GM19467 (cell line): ENCODE data around the gene PINLYP.

ENCODE experiments used
- ATAC-seq: cut with Tn5 transposase; IDR thresholded peaks from one replicate; pipeline ENCODE4 v1.9.1; 2021; ENCODE audit warnings: mild to moderate bottlenecking, moderate library complexity; ENCODE audit not compliant: unreplicated experiment

The PINLYP gene

DNA sequence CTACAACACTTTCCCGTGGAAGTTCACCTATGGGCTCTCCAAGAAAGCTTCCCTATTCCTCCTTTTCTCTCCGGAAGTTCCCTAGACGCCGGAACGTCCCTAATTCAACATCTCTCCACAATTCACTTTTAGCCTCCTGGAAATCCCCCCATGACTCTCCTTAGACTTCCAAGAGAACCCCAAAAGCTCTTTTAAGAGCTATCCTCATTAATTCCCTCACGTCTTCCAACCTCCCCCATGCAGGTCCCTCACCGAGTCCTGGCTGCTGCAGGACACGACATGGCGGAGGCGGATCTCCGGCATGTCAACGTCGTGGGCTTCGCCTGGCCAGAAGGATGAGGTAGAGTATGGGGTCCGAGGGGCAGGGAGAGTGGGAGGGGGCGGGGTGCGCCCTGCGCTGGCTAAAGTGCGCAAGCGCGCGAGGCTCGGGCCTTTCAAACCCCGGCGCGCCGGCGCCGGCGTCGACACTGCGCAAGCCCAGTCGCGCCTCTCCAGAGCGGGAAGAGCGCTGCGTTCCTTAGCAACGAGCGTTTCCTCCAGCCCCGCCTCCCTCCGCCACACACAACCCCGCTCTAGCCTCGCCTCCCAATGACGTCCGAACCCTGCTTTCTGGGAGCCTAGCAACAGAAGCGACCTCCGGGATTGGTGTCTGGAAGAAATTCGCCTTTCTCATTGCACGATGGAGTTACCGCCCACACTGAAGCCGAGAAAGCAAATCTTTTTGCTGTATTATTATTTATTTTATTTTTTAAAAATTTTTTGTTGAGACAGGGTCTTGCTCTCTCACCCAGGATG, at the start of gene PINLYP, which contains the start of gene XRCC1:
PINLYP (plus strand) TSS at position 646 of the 795 bp plus-strand sequence. CDS start 1,391 bp downstream, outside the sequence.
XRCC1 (minus strand) TSS at position 372 of the 795 bp plus-strand sequence; CDS start at position 303, 69 bp downstream.
- ATAC-seq = peak; percentile 99

DNA sequence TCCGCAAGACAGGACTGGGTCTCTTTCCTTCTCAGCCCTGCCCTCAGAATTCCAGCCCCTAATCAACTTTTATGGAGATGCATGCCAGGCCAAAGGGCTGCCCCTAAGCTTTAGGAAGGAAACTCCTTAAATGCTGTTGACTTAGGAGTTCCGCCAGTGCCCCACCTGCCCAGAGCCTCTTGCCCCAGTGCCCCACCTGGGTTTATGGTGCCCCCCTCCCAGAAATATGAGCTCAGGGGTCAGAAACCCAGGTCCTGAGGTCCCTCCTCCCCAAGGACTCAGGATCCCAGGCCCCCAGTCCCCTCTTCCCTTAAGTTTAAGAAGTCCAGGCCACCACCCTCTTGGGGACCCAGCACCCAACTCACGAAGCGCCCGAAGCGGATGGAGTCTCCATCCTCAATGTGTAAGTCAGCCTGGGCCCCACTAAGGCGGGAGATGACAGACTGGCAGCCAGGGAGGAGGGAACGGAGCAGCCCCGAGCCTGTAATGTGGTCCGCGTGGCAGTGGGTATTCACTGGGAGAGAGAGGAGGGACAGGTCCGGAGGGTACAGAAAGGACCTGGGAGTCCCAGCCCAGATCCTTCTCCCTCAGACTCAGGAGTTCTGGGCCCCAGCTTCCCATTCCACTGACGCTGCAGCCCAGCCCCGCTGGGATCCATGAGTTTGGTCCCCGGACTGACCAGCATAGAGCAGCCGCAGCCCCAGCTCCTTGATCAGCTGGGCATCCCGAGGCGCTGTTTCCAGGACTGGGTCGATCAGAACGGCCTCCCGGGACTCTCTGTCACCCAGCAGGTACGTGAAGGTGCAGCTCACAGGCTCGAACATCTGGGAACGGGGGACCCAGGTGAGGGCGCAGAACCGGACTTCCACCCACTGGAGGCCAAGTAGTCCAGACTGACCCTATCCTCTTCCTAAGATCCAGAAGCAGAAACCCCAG, 49.5 kb upstream of the PINLYP start:
- no peak for ATAC-seq

DNA sequence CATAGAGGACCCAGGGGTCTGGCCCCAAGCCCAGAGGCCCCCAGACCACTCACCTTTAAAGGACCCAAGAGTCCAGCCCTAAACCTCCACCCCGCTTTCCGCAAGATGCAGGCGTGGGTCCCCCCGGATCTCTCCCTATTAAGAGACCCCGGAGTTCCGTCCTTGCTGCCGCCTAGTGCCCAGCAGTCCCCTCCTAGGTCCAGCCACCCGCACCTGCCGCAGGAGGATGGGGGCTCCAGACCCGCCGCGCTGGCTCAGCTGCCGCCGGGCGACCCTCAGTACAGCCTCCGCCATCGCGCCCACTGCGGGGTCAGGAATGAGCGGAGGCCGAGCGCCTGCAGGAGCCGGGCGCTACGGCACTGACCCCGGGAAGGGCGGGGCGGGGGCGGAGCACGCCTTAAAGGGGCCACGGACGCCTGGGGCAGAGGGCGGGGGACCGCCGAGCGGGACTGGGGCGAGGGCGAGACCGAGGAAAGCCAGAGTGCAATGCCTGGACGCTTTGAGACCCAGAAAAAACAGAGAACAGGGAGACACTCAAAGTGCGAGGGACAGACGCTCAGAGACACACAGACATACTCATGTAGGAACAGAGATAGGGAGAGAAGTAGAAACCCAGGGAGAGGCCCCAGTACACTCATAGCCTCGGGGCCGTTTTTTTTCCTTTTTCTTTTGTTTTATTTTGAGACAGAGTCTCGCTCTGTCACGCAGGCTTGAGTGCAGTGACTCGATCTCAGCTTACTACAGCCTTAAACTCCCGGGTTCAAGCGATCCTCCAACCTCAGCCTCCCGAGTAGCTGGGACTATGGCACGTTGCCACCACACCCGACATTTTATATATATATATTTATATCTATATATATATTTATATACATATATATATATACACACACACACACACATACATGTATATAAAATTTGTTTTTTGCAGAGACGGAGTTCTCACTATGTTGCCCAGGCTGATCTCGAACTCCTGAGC, 48.4 kb upstream of the PINLYP start, which contains the start of gene ETHE1:
ETHE1 (minus strand) TSS at position 318 of the 976 bp plus-strand sequence; CDS start at position 294, 24 bp downstream.
- ATAC-seq = peak; percentile 50

DNA sequence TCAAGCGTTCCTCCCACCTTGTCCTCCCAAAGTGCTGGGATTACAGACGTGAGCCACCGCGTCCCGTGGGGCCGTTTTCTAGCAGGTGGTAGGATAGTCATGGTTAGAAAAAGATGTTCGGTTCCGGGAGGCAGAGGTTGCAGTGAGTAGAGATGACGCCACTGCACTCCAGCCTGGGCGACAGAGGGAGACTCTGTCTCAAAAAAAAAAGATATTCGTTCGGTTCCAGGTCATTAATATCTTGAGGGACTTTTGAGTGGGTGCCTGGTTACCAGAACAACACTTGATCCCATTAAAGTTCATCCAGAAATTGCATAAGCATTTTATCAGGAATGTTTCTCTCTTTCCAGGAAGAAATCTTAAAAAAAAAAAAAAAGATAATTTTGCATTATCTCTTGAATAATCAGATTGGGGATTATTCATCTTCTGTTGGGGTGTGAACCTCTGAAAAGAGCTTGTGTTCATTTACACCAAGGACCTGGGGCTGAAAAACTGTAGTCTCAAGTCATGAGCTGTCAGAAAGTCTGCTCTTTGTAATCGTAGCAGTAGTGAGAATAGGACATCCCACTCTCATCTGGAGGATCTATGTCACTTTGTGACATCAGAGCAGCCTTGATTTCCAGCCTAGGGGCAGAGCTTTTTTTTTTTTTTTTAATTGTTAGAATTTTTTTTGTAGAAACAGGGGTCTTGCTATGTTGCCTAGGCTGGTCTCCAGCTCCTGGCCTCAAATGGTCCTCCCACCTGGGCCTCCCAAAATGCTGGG, 47.6 kb upstream of the PINLYP start:
- ATAC-seq = no peak

DNA sequence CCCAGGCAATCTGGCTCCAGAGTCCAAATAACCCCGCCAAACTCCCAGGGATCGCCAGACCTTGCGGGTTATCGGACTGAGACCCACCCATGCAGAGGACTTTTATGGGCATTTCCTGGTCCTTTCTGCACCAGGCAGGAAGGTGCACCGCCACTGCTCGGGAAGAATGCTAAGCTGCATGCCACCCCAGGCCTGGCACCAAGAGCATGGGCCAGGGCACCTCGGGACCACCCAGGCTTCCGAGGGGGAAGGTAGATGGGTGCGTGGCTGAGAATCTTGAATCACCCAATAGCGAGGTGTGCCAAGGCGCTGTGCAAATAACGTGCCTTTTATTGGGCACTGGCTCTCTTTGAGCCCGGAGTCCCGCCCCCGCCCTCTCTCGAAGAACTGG, 43.0 kb upstream of the PINLYP start:
- ATAC-seq = no peak

DNA sequence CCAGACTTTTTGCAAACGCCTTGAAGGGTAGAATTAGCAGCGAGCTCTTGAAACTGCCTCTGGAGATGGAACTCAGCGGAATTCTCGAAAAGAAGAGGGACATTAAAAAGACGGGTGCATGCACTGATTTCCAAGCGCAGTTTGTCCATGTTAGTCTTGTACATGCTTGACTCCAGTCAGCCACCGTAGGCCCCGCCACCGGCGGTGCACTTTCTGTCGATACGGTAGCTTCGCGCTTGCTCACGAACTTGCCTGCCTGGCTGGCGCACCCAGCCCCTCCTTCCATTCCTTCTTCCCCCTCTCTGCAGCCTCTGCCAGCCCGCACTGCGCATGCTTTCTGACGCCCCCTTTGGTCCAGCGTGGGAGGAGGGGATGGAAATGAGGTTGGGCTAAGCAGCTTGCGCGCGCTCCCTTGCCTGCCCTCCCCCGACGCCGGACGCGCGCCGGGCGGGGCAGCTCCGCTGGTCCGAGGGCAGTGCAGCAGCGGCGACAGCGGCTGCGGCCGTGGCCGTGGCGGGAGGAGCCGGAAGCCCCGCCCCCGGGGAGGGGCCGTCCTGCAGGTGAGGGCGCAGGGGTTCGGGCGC, 42.5 kb upstream of the PINLYP start, which contains the start of gene ZNF575:
ZNF575 (plus strand) TSS at position 227 of the 584 bp plus-strand sequence. CDS start 1,235 bp downstream, outside the sequence.
- peak; percentile 49 for ATAC-seq

DNA sequence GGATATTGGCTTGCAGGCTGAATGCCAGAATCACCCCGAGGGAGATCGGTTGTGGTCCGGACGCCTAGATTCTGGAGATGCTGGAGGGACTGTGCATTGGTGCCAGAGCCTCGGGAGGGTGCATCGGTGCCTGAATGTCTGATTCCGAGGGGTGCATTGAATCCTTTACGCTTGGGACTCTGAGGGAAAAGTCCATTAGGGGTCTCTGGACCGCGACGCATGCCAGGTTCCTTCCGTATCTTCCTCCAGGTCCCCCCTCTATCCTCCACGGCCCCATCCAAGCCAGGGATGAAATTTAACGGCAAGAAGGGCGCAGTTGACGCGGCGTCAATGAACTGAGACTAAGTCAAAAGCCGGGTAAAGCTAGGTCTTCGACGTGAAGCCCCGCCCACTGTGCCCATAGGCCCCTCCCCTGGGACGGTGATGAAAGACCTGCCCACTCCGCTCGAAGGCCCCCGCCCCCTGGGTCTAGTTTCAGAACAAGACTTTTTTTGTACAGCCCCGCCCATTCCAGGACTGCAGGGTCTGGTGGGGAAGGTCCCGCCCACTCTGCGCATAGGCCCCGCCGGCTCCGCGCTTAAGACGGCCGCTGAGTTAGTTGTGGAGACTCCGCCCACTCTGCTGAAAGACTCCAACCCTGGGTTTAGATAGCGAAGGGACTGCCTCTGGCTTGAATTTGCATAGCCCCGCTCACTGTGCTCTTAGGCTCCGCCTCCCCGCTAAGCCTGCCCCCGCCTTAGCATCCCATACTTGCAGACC, 41.9 kb upstream of the PINLYP start:
- ATAC-seq = peak; percentile 52

DNA sequence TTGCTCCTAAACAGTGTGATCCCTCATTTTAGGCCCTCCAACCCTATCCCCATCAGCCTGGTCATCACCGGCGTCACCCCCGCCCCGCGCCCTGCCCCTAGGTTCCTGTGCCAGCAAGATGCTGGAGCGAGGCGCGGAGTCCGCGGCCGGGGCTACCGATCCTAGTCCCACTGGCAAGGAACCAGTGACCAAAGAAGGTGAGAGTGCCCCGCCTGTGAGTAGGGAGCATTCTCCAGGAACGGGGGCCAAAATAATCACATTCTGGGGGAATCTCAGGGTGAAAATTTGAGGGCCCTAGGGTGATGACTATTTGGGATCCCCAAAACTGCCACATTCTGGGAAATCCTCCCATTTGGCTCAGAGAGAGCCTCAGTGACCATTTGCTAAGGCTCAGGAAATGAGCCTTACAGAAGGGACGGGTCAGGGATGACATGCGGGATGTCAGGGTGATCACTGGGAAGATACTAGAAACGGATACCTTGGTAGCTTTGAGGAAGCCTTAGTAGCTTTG, 41.2 kb upstream of the PINLYP start:
- ATAC-seq = no peak

DNA sequence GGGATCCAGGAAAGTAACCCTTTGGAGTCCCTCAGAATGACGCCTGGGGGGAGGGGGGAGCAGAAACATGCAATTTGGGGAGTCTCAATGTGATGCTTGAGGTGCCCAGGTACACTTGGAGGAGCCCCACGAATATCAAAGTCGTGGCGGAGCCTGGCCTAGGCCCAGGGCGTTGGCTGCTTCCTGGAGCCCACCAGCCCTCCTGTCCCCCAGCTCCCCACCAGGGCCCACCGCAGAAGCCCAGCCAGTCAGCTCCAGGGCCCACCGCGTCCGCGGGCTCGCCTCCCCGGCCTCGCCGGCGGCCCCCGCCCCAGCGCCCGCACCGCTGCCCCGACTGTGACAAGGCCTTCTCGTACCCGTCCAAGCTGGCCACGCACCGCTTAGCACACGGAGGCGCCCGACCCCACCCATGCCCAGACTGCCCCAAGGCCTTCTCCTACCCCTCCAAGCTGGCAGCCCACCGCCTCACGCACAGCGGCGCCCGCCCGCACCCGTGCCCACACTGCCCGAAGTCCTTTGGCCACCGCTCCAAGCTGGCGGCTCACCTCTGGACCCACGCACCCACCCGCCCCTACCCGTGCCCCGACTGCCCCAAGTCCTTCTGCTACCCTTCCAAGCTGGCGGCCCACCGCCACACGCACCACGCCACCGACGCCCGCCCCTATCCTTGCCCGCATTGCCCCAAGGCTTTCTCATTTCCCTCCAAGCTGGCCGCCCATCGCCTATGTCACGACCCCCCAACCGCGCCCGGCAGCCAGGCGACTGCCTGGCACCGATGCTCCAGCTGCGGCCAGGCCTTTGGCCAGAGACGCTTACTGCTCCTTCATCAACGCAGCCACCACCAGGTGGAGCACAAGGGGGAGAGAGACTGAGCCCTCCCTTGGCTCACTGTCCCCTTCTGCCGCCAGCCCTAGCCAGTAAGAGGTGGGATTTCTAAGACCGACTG, 40.5 kb upstream of the PINLYP start:
- no peak for ATAC-seq

DNA sequence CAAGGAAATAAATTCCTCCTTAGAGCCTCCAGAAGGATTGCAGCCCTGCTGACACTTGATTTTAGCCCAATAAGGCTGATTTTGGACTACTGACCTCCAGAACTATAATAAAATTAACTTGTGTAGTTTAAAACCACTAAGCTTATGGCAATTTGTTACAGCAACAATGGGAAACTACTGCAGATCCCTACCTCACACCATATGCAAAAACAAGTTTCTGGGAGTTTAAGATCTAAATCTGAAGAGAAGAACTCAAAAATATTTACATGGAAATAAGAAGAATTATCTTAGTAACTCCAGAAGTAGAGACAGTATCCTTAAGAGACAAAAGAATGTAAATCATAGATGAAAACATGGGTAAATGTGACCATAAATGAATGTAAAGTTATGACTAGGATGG, 36.7 kb upstream of the PINLYP start:
- ATAC-seq = no peak

DNA sequence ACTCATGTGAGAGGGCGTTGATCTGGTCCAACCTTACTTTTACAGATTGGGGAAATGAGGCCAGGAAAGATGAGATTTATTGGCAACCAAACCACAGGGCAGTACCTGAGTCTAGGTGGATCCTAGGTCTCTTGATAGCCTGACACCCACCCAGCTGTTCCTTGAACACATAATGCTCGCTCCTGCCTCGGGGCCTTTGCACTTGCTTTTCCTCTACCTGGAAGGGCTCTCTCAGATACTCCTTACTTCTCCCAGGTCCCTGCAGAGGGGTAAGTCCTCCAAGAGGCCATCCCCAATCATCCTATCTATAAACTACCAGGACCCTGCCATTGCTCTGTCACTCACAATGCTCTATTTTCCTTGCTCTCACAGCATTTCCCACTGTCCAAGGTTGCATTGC, 35.2 kb upstream of the PINLYP start:
- no peak for ATAC-seq

DNA sequence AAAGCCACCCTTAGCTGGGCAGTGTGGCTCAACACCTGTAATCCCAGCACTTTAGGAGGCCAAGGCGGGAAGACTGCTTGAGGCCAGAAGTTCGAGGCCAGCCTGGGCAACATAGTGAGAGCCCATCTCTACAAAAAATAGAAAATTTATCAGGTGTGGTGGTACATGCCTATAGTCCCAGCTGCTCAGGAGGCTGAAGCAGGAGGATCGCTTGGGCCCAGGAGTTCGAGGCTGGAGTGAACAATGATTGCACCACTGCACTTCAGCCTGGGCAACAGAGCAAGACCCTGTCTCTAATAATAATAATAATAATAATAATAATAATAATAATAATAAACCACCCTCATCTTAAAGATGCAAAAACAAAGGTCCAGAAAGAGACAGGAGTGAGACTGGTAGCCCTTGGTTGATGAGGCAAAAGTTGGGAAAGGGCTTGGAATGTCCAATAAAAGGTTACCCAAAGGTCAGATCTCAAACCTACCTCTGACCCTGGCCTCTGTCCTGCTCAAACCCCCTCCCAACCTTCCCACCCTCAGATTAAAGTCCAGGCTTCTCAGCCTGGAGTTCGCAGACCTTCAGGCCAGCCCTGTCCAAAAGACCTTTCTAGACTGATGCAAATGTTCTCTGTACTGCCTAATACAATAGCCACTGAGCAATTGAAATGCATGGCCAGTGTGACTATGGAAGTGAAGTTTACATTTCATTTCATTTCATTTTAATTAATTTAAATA, 33.5 kb upstream of the PINLYP start:
- no peak for ATAC-seq

DNA sequence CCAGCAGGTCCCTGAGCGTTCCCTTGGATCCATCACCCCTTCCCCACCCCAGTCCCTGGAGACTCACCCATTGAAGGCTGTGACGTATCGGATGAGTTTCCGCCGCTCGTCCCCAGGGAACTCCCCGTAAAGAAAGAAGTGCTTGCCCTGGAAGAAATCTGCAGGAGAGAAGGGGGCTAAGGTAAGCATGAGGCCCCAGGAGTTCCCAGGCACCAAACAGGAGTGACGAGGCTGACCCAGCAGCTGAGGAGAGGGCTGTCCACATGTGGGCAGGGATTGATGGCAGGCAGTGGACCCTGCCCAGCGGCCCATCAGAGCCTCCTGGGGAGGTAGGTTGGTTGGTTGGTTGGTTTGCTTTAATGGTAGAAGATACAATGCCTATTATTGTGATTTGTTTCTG, 31.5 kb upstream of the PINLYP start:
- no peak for ATAC-seq

DNA sequence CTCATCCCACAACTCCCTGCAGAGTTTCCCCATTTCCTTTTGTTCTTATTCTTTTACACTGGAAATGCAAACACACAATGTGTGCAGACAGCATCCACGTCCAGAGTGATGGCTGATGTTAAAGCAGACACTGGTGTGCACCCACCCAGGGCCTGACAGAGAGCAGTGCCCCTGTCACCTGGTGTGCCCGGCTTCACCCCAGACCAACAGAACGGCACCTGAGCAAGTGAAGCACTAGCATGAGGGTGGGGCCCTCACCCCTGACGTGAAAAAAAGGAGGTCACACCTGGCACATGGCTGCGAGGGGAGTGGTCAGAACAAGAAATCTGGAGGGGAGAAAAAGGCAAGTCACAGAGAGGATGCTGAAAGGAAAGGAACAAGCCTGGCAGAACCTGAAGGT, 30.3 kb upstream of the PINLYP start:
- ATAC-seq = no peak

DNA sequence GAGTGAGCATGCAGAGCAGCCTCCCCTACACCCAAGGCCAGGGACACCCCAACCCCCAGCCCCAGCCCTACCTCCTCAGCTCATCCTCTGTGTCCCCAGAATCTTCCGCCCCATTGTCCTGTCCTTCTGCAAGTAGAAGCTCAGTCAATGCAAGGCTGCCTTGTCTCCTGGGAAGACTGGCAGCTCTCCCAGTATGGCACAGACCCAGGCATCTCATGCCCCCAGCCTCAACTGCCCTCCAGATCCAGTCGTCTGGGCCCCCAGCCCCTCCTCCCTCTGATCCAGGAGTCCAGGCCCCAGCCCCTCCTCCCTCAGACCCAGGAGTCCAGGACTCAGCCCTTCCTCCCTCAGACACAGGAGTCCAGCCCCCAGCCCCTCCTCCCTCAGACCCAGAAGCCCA, 29.6 kb upstream of the PINLYP start:
- no peak for ATAC-seq

DNA sequence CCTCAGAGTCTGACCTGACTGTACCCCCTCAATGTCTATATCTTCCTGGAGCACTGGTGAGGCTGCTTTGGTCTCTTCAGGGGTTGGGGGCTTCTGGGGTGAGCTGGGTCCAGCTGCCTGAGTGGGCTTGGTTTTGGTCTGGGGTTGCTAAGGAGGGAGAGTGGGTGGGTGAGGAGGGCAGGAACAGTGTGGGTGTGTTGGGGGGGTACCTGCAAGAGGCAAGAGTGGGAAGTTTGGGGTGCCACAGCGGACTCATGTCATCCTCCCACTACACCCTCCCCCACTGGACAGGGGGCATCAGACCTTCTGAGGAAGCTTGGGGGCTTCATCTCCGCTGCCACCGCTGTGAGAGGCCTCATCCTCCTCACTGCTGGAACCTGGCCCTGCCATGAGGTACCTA, 29.0 kb upstream of the PINLYP start:
- no peak for ATAC-seq
